Epithelial cell of proximal tubule (primary cell): Measurements from ENCODE around the gene KMT2D. TPM values are rescaled to one million over a fixed set of nuclear protein-coding genes. Genes with fewer than 3 reads are reported as not detected.
A peak's percentile ranks its signal among the peaks of the same experiment; 100 is the strongest.

Experiments used
- DNase-seq: peaks from one replicate; pipeline ENCODE4 v3.0.0-alpha.2; 2011; ENCODE audit warnings: low read depth
- H3K4me3 ChIP-seq: 2 replicates; pipeline ENCODE4 v1.5.1; 2011; ENCODE audit warnings: low read depth, mild to moderate bottlenecking, low read length
- total RNA-seq: library from RNA; depleted of rRNA; stranded (reverse); fragments of >200 nt; gene quantifications from 2 replicates; pipeline ENCODE4 v1.2.3, GENCODE V29; 2015
- TF ChIP-seq, protein P1 (sequence below): conservative IDR thresholded peaks from 2 replicates; pipeline ENCODE4 v1.5.1; 2012; ENCODE audit warnings: low read depth, mild to moderate bottlenecking, low read length

KMT2D gene
- total RNA-seq, 1 donor from 2014 or later, result 17.2 TPM

DNA sequence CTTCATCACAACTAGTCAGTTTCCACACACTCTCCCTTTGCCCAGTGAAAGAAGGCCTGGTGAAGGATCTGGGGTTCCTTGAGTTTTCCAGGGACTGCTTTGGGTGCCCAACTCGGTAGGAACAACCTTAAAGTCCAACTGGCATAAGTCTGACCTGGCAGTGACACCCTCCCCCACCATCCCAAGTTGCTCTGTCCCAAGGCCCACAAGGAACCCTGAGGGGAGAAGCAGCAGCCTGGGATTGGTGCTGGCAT, 1.6 kb downstream of the KMT2D start:
- H3K4me3 ChIP-seq, result peak overlapping the region; percentile 90
- TF ChIP-seq, protein P1, sequence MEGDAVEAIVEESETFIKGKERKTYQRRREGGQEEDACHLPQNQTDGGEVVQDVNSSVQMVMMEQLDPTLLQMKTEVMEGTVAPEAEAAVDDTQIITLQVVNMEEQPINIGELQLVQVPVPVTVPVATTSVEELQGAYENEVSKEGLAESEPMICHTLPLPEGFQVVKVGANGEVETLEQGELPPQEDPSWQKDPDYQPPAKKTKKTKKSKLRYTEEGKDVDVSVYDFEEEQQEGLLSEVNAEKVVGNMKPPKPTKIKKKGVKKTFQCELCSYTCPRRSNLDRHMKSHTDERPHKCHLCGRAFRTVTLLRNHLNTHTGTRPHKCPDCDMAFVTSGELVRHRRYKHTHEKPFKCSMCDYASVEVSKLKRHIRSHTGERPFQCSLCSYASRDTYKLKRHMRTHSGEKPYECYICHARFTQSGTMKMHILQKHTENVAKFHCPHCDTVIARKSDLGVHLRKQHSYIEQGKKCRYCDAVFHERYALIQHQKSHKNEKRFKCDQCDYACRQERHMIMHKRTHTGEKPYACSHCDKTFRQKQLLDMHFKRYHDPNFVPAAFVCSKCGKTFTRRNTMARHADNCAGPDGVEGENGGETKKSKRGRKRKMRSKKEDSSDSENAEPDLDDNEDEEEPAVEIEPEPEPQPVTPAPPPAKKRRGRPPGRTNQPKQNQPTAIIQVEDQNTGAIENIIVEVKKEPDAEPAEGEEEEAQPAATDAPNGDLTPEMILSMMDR, result no peak
- no peak for DNase-seq

DNA sequence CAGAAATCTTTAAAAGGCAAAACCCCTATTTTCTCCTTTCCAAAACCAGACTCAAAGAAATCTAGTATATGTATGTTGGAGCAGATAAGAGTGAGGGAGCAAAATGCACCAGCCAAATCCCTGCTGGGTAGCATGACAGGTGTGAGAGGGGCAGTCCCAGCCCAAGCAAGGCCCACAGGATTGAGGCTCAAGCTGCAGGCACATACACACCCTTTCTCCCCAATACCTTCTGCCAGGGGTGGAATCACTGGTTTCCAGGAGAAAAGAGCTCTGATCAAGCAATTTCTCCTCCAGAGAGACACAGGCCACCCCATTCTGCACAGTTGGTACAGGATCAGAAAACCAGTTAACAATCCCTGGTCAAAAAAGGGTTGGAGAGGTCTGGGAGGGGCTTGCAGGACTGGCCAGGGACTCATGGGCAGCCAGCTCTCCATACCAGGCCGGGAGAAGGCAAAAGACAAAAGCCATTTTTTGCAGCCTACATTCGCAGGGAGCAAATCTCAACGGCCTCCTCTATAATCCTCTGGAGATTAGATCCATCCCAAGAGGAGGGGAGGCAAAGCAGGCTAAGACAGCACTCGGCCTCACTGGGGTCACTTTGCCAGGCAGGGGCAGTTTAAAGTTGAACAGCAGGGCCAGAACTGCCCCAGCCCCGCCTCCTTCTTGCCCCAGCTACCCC, 2.1 kb downstream of the KMT2D start:
- TF ChIP-seq, protein P1, result no peak
- DNase-seq, result no peak
- peak overlapping the region; percentile 90 for H3K4me3 ChIP-seq

DNA sequence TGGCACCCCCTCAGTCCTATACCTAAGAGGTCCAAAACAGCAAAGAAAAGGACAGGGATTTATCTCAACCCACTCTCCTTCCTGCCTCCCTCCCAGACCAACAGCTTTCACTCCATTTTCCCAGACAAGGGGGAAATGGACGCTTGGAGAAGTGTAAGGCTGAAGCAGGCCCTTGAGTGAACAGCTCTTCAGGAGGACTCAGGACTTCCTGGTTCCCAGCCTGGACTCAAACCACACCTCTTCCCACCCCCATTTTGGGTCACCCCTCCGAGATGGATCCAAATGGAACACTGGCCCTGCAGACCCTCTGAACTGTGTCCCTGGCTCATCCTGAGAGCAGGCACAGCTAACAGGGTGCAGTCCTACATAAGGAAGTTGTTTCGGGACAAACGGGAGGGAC, 2.7 kb downstream of the KMT2D start:
- peak overlapping the region; percentile 90 for H3K4me3 ChIP-seq
- DNase-seq, result no peak
- TF ChIP-seq, protein P1, result no peak

DNA sequence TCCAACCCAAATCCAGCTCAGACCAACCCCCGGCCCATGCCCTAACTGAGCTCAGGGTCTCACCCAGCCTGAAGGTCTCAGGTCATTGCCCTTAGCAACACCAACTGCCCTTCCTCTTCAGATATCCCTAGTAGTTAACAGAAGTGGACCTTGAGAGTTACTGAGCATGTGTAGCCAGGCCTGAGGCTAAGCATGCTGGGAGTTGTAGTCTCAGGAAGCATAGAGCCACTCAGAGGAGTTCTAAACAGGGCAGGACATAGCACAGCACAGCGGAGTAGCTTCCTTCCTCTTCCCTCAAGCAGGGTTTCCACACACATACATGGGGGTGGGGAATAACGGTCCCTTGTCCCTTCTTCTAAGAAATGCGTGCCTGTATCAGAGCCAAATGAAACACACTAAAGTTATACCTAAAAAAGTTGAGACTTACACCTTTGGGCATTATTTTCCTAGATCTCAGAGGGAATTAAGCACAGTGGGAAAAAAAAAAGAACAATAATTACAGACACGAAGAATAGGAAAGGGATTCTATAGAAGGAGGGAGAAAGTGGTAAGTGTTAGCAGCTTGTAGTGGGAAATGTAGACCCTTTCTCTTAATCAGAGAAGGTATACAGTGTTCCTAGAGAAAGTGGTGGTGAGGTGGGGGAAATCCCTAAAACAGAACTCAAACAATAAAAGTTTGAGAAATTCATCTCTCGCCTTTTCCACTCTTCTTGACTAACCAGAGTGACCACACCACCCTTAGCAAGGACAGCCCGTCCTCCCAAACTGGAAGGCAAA, 4.4 kb downstream of the KMT2D start:
- TF ChIP-seq, protein P1, result no peak
- DNase-seq, result no peak
- H3K4me3 ChIP-seq, result peak overlapping the region; percentile 90

DNA sequence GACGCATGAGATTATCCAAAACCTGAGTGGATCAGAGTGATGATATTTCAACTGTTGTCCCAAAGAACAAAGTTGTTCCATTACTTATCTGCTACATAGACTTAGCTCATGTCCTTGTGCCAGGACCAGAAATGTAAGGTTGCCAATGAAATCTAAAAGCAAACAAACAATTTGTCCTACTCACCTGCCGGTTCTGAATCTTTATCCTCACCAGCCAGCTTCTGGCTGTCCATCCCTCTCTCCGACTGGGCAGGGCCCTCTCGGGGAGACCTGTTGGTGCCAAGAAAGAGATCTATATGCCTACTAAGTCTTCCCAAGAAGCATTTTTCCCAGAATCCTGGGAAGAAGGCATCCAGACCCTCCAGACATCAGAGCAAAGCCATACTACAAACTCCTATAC, 5.5 kb downstream of the KMT2D start:
- TF ChIP-seq, protein P1, result no peak
- H3K4me3 ChIP-seq, result no peak overlapping the region
- DNase-seq, result no peak

DNA sequence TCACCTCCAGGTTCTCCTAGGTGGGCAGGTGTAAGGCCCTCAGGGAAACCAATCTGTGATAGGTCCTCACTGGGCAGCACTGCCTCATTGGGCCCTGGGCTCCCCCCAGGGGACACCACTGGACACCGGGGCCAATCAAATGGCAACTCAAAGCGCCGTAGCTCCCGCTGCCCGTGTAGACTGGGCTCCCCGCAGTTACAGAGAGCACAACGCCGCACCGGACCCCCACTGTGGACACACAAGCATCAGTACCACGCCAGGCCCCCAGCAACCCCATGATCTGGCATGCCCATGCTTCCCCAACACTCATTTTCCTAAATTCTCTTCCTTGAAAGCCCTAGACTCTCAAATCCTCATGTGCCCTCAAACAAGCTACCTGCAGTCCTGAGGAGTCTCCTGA, 6.1 kb downstream of the KMT2D start:
- H3K4me3 ChIP-seq, result no peak overlapping the region
- no peak for DNase-seq
- TF ChIP-seq, protein P1, result no peak

DNA sequence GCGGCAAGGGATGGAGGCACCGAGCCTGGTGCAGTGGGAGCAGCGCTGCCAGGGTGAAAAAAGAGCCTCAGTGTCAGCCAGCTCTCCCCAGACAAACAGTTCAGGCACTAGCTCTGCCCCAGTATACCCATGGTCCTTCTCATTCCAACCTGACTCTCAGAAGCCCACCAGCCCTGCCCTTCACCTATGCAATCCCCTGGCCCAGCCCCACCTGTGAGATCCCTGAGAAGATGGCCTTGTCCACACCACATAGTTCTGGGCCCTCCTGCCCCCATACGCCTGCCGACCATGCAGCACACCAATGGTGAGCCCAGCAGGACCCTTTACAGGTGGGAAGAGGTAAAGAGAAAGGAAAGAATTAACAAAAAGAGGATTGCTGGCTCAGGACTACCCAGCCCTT, 6.5 kb downstream of the KMT2D start:
- DNase-seq, result no peak
- no peak overlapping the region for H3K4me3 ChIP-seq
- TF ChIP-seq, protein P1, result no peak
